DND-41 (cell line): ENCODE data around the gene ARHGEF2.

ENCODE experiments used
- ATAC-seq: fragments of 200-7000 bp; cut with Tn5 transposase; 3 replicates; pipeline ENCODE4 v1.9.1; 2021; ENCODE audit warnings: low read depth; ENCODE audit not compliant: insufficient read depth
- DNase-seq: peaks from one replicate; pipeline ENCODE4 v3.0.0-alpha.2; 2020
- H2AFZ ChIP-seq: 2 replicates; pipeline ENCODE4 v1.6.0; 2012; ENCODE audit warnings: low read depth, low read length
- H3K27ac ChIP-seq: 2 replicates; pipeline ENCODE4 v1.5.1; 2012; ENCODE audit warnings: low read length, inconsistent platforms
- H3K27me3 ChIP-seq: fragments of 200-600 bp; sonication (generic); 2 replicates; pipeline ENCODE4 v1.6.0; 2012; ENCODE audit warnings: low read length, mild to moderate bottlenecking, inconsistent platforms; ENCODE audit not compliant: insufficient read depth, poor library complexity
- H3K36me3 ChIP-seq: 2 replicates; pipeline ENCODE4 v1.5.1; 2012; ENCODE audit warnings: low read length, inconsistent platforms; ENCODE audit not compliant: insufficient read depth
- H3K4me1 ChIP-seq: 2 replicates; pipeline ENCODE4 v1.5.1; 2012; ENCODE audit warnings: mild to moderate bottlenecking, low read length; ENCODE audit not compliant: insufficient read depth
- H3K4me2 ChIP-seq: 2 replicates; pipeline ENCODE4 v1.6.0; 2012; ENCODE audit warnings: mild to moderate bottlenecking, moderate library complexity, low read length, inconsistent platforms; ENCODE audit not compliant: insufficient read depth
- H3K4me3 ChIP-seq, 2 experiments: fragments of 200-600 bp in 1 of 2; shearing (Covaris generic) in 1 of 2; 2 replicates each; pipeline ENCODE4 v1.5.1; 2012 to 2016; ENCODE audit warnings: inconsistent platforms in 2 of 2, low read length in 2 of 2, mild to moderate bottlenecking in 2 of 2, low read depth in 1 of 2, moderate library complexity in 1 of 2
- H3K79me2 ChIP-seq: 2 replicates; pipeline ENCODE4 v1.6.0; 2012; ENCODE audit warnings: low read length, inconsistent platforms; ENCODE audit not compliant: insufficient read depth
- H3K9ac ChIP-seq: 2 replicates; pipeline ENCODE4 v1.6.0; 2012; ENCODE audit warnings: low read depth, mild to moderate bottlenecking, inconsistent platforms, low read length, moderate library complexity
- H3K9me3 ChIP-seq: 2 replicates; pipeline ENCODE4 v1.5.1; 2012; ENCODE audit warnings: low read length, moderate library complexity, mild to moderate bottlenecking, inconsistent platforms; ENCODE audit not compliant: insufficient read depth, severe bottlenecking
- H4K20me1 ChIP-seq: 2 replicates; pipeline ENCODE4 v1.6.0; 2012; ENCODE audit warnings: low read length; ENCODE audit not compliant: insufficient read depth
- CTCF ChIP-seq: IDR thresholded peaks from 2 replicates; pipeline ENCODE4 v1.5.1; 2012; ENCODE audit warnings: borderline replicate concordance, low read length, moderate library complexity, mild to moderate bottlenecking; ENCODE audit not compliant: poor library complexity, severe bottlenecking; ENCODE audit errors: extremely low read depth
- EZH2 ChIP-seq: IDR thresholded peaks from 3 replicates; pipeline ENCODE4 v1.6.1; 2012; ENCODE audit warnings: borderline replicate concordance, low read depth, mild to moderate bottlenecking, moderate library complexity, low read length, inconsistent platforms; ENCODE audit not compliant: severe bottlenecking

Gene ARHGEF2

GRCh38 chr1:155897746-155898145, 80.6 kb downstream of the ARHGEF2 start:
- no peaks in the 10 kb centered on the region for H3K27me3 ChIP-seq
- TF ChIP-seq CTCF (no peak), EZH2 (no peak)
- H3K9ac ChIP-seq, result no peak overlapping the region
- 0 out of 2 replicates have a peak, but pooled peaks cover 4% of the 10 kb centered on the region for H3K4me1 ChIP-seq
- no peaks in the 10 kb centered on the region for H3K79me2 ChIP-seq
- no peak overlapping the region for H3K4me2 ChIP-seq
- no peak overlapping the region for H3K27ac ChIP-seq
- ATAC-seq (no peak), DNase-seq (no peak)
- peaks cover 42% of the 10 kb centered on the region for H3K36me3 ChIP-seq
- no peaks in the 10 kb centered on the region for H4K20me1 ChIP-seq
- no peak overlapping the region for H2AFZ ChIP-seq
- no peak overlapping the region for H3K4me3 ChIP-seq
- H3K9me3 ChIP-seq, result no peaks in the 10 kb centered on the region
